HEK293 (cell line): ENCODE data around the gene SLK.

ENCODE experiments used
- CTCF ChIA-PET: fragments of 350-600 bp; formaldehyde crosslinking; extraction: SDS; loops from one replicate; lab custom pipeline; 2021; ENCODE audit warnings: antibody characterized with exemption; lab: Yijun Ruan, JAX
- POLR2A ChIA-PET: fragments of 300-600 bp; formaldehyde crosslinking; extraction: SDS; loops from one replicate; lab custom pipeline; 2020; ENCODE audit warnings: antibody characterized with exemption, inconsistent platforms; lab: Yijun Ruan, JAX
- H3K27ac ChIP-seq: fragments of 200-500 bp; sonication (Bioruptor generic); 2 replicates; pipeline ENCODE4 v1.5.1; 2014; ENCODE audit warnings: low read depth, low read length, control low read depth, inconsistent platforms; ENCODE audit errors: extremely low read depth
- H3K36me3 ChIP-seq, 2 experiments: fragments of 200-500 bp in 1 of 2; sonication (Bioruptor generic) in 1 of 2; 1 replicate in 1 of 2; 2 replicates in 1 of 2; pipeline ENCODE4 v1.5.1; 2014 to 2017; ENCODE audit warnings: inconsistent platforms in 2 of 2, low read length in 2 of 2; ENCODE audit not compliant: control insufficient read depth in 2 of 2, insufficient read depth in 1 of 2
- H3K4me1 ChIP-seq: fragments of 200-500 bp; sonication (Bioruptor generic); 2 replicates; pipeline ENCODE4 v1.5.1; 2014; ENCODE audit warnings: mild to moderate bottlenecking, low read length, inconsistent platforms; ENCODE audit not compliant: control insufficient read depth, insufficient read depth
- H3K4me3 ChIP-seq: 2 replicates; pipeline ENCODE4 v1.5.1; 2011; ENCODE audit warnings: low read depth, mild to moderate bottlenecking, control low read depth, low read length, moderate library complexity
- H3K9me3 ChIP-seq: fragments of 200-500 bp; sonication (Bioruptor generic); 2 replicates; pipeline ENCODE4 v1.5.1; 2014; ENCODE audit warnings: low read depth, low read length, inconsistent platforms; ENCODE audit not compliant: control insufficient read depth, insufficient read depth
- EGR2 ChIP-seq: fragments of 450-650 bp; formaldehyde crosslinking; IDR thresholded peaks from 2 replicates; pipeline ENCODE4 v1.5.1; 2016; ENCODE audit warnings: low read depth, missing biosample characterization, missing genetic modification characterization
- GFI1B ChIP-seq: fragments of 450-650 bp; formaldehyde crosslinking; IDR thresholded peaks from 2 replicates; pipeline ENCODE4 v1.5.1; 2016; ENCODE audit warnings: missing biosample characterization, missing genetic modification characterization
- PRDM1 ChIP-seq: fragments of 450-650 bp; formaldehyde crosslinking; IDR thresholded peaks from 2 replicates; pipeline ENCODE4; 2016; ENCODE audit warnings: missing biosample characterization, missing genetic modification characterization
- SCRT1 ChIP-seq: fragments of 450-650 bp; formaldehyde crosslinking; IDR thresholded peaks from 2 replicates; pipeline ENCODE4 v1.5.1; 2016; ENCODE audit warnings: missing biosample characterization, missing genetic modification characterization, borderline replicate concordance
- SCRT2 ChIP-seq: fragments of 450-650 bp; formaldehyde crosslinking; IDR thresholded peaks from 2 replicates; pipeline ENCODE4 v1.5.1; 2016; ENCODE audit warnings: missing biosample characterization, missing genetic modification characterization
- TCF7L2 ChIP-seq: IDR thresholded peaks from 2 replicates; pipeline ENCODE4 v1.6.1; 2011; ENCODE audit warnings: low read depth, mild to moderate bottlenecking, inconsistent platforms, low read length, moderate library complexity, borderline replicate concordance
- ZSCAN23 ChIP-seq: fragments of 450-650 bp; formaldehyde crosslinking; IDR thresholded peaks from 2 replicates; pipeline ENCODE4 v1.5.1; 2016; ENCODE audit warnings: missing biosample characterization, missing genetic modification characterization
- TF ChIP-seq, protein P1 (sequence below): fragments of 450-650 bp; formaldehyde crosslinking; IDR thresholded peaks from 2 replicates; pipeline ENCODE4 v1.5.0; 2017; ENCODE audit warnings: missing biosample characterization, missing genetic modification characterization, borderline replicate concordance
- TF ChIP-seq, protein P2 (sequence below): fragments of 450-650 bp; formaldehyde crosslinking; IDR thresholded peaks from 2 replicates; pipeline ENCODE4 v1.5.1; 2017; ENCODE audit warnings: missing biosample characterization, missing genetic modification characterization
- TF ChIP-seq, protein P3 (sequence below): fragments of 450-650 bp; formaldehyde crosslinking; conservative IDR thresholded peaks from 2 replicates; pipeline ENCODE4 v1.5.1; 2016; ENCODE audit warnings: low read depth, missing biosample characterization, missing genetic modification characterization

SLK gene

DNA sequence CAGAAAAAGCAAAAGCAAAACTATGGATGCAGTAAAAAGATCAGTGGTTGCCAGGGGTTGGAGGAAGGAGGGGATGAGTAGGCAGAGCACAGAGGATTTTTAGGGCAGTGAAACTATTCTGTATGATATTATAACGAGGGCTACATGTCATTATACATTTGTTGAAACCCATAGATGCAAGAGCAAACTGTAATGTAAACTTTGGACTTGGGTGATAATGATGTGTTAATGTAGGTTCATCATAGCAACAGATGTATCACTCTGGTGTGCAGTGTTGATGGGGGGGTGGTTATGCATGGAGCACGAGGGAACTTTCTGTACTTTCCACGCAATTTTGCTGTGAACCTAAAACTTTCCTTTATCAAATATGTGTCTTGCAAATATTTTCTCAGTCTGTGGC lies 23.2 kb downstream of the SLK start:
- TF ChIP-seq, protein P1, sequence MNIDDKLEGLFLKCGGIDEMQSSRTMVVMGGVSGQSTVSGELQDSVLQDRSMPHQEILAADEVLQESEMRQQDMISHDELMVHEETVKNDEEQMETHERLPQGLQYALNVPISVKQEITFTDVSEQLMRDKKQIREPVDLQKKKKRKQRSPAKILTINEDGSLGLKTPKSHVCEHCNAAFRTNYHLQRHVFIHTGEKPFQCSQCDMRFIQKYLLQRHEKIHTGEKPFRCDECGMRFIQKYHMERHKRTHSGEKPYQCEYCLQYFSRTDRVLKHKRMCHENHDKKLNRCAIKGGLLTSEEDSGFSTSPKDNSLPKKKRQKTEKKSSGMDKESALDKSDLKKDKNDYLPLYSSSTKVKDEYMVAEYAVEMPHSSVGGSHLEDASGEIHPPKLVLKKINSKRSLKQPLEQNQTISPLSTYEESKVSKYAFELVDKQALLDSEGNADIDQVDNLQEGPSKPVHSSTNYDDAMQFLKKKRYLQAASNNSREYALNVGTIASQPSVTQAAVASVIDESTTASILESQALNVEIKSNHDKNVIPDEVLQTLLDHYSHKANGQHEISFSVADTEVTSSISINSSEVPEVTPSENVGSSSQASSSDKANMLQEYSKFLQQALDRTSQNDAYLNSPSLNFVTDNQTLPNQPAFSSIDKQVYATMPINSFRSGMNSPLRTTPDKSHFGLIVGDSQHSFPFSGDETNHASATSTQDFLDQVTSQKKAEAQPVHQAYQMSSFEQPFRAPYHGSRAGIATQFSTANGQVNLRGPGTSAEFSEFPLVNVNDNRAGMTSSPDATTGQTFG = no peak
- TF ChIP-seq SCRT2 (tag by site-specific recombination) (peak; percentile 47), PRDM1 (tag by site-specific recombination) (peak; percentile 43; the same call in 1 of the 2 replicates), ZSCAN23 (tag by site-specific recombination) (no peak), SCRT1 (0 out of 2 replicates have a peak, but pooled peaks have one; percentile 7)
- POLR2A ChIA-PET = no interaction called here
- Histone ChIP-seq H3K4me3 (no peak overlapping the region), H3K9me3 (no peaks in the 10 kb centered on the region), H3K4me1 (peaks cover 13% of the 10 kb centered on the region), H3K36me3 (peaks cover 7 to 14% of the 10 kb centered on the region in 2 experiments), H3K27ac (no peak overlapping the region)
- CTCF ChIA-PET = no interaction called here

DNA sequence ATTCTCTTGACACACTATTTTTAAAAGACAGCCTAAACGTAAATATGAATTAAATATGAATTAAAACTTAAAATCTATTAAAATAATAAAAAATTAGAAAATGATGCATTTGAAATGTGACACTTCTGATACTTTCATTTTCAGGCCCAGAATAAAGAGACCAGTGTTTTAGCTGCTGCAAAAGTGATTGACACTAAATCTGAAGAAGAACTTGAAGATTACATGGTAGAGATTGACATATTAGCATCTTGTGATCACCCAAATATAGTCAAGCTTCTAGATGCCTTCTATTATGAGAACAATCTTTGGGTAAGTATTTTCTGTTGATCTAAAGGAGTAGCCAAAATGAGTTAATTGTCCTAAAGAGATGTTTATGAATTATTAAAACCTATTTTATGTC lies 23.6 kb downstream of the SLK start:
- H3K4me3 ChIP-seq = no peak overlapping the region
- ChIA-PET POLR2A (no interaction called here), CTCF (interaction anchor here (1.3 kb wide), 1 partner anchor 56 kb away, joined by 3 read pairs; no protein-coding TSS in a partner anchor)
- H3K9me3 ChIP-seq = no peaks in the 10 kb centered on the region
- peaks cover 7 to 14% of the 10 kb centered on the region in 2 experiments for H3K36me3 ChIP-seq
- no peak overlapping the region for H3K27ac ChIP-seq
- peaks cover 13% of the 10 kb centered on the region for H3K4me1 ChIP-seq
- no peak for TF ChIP-seq GFI1B
- peak; percentile 2; the same call in 1 of the 2 replicates for TF ChIP-seq PRDM1 (tag by site-specific recombination)
- TF ChIP-seq, protein P2, sequence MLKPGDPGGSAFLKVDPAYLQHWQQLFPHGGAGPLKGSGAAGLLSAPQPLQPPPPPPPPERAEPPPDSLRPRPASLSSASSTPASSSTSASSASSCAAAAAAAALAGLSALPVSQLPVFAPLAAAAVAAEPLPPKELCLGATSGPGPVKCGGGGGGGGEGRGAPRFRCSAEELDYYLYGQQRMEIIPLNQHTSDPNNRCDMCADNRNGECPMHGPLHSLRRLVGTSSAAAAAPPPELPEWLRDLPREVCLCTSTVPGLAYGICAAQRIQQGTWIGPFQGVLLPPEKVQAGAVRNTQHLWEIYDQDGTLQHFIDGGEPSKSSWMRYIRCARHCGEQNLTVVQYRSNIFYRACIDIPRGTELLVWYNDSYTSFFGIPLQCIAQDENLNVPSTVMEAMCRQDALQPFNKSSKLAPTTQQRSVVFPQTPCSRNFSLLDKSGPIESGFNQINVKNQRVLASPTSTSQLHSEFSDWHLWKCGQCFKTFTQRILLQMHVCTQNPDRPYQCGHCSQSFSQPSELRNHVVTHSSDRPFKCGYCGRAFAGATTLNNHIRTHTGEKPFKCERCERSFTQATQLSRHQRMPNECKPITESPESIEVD = peak; percentile 46; the same call in 1 of the 2 replicates

- TF ChIP-seq EGR2 (tag by site-specific recombination) (no peak), TCF7L2 (no peak)
- TF ChIP-seq, protein P3, sequence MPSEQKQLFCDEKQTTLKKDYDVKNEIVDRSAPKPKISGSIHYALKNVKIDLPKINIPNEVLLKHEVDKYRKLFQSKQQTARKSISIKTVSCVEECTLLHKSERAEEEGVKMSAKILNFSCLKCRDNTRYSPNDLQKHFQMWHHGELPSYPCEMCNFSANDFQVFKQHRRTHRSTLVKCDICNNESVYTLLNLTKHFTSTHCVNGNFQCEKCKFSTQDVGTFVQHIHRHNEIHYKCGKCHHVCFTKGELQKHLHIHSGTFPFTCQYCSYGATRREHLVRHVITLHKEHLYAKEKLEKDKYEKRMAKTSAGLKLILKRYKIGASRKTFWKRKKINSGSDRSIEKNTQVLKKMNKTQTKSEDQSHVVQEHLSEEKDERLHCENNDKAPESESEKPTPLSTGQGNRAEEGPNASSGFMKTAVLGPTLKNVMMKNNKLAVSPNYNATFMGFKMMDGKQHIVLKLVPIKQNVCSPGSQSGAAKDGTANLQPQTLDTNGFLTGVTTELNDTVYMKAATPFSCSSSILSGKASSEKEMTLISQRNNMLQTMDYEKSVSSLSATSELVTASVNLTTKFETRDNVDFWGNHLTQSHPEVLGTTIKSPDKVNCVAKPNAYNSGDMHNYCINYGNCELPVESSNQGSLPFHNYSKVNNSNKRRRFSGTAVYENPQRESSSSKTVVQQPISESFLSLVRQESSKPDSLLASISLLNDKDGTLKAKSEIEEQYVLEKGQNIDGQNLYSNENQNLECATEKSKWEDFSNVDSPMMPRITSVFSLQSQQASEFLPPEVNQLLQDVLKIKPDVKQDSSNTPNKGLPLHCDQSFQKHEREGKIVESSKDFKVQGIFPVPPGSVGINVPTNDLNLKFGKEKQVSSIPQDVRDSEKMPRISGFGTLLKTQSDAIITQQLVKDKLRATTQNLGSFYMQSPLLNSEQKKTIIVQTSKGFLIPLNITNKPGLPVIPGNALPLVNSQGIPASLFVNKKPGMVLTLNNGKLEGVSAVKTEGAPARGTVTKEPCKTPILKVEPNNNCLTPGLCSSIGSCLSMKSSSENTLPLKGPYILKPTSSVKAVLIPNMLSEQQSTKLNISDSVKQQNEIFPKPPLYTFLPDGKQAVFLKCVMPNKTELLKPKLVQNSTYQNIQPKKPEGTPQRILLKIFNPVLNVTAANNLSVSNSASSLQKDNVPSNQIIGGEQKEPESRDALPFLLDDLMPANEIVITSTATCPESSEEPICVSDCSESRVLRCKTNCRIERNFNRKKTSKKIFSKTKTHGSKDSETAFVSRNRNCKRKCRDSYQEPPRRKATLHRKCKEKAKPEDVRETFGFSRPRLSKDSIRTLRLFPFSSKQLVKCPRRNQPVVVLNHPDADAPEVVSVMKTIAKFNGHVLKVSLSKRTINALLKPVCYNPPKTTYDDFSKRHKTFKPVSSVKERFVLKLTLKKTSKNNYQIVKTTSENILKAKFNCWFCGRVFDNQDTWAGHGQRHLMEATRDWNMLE (tag by site-specific recombination) = no peak
- TF ChIP-seq, all 188 proteins: peak for 0
- H3K9me3 ChIP-seq = no peaks in the 10 kb centered on the region
- peaks cover 13% of the 10 kb centered on the region for H3K4me1 ChIP-seq
- H3K36me3 ChIP-seq = peaks cover 7 to 15% of the 10 kb centered on the region in 2 experiments
- POLR2A ChIA-PET = interaction anchor here (0.6 kb wide), 1 partner anchor 83 kb away, joined by 3 read pairs; no protein-coding TSS in a partner anchor
- H3K4me3 ChIP-seq = no peak overlapping the region
- CTCF ChIA-PET = interaction anchor here (0.7 to 2.0 kb wide), 3 partner anchors 9 to 236 kb away, joined by 3 to 5 read pairs (median 3); no protein-coding TSS in a partner anchor
- no peak overlapping the region for H3K27ac ChIP-seq
These were observed 24.6 kb downstream of the SLK start for GRCh38 chr10:103991393-103992128.
